Sigmoid colon (tissue), 7 donors: ENCODE data around the gene FCMR. TPM values are rescaled to one million over a fixed set of nuclear protein-coding genes. Genes with fewer than 3 reads are reported as not detected.

Experiments used
- DNase-seq: peaks from one replicate; pipeline ENCODE4 v3.0.0-alpha.2; 2019
- H3K27ac ChIP-seq, 4 donors: fragments of 200-600 bp; sonication (generic); one replicate each; pipeline ENCODE4 v1.5.1; 2016 to 2019; ENCODE audit warnings: mild to moderate bottlenecking in 1 of 4
- H3K27me3 ChIP-seq, 3 donors: fragments of 200-600 bp; sonication (generic); one replicate each; pipeline ENCODE4 v1.5.1; 2019; ENCODE audit warnings: mild to moderate bottlenecking in 1 of 3
- H3K36me3 ChIP-seq, 4 donors: fragments of 200-600 bp; sonication (generic); one replicate each; pipeline ENCODE4 v1.5.1; 2016 to 2019
- H3K4me1 ChIP-seq, 4 donors: fragments of 200-600 bp; sonication (generic); one replicate each; pipeline ENCODE4 v1.5.1; 2017 to 2019
- H3K4me3 ChIP-seq, 4 donors: fragments of 200-600 bp; sonication (generic); one replicate each; pipeline ENCODE4 v1.5.1; 2017 to 2019; ENCODE audit warnings: mild to moderate bottlenecking in 2 of 4, moderate library complexity in 1 of 4
- H3K9me3 ChIP-seq, 4 donors: fragments of 200-600 bp in 3 of 4; sonication (generic) in 3 of 4; one replicate each; pipeline versions ENCODE4 v1.5.1 to v1.6.1; 2013 to 2019
- EP300 ChIP-seq, 4 donors: sonication (generic); formaldehyde crosslinking; IDR thresholded peaks; one replicate each; pipeline ENCODE4 v1.6.1; 2017; ENCODE audit warnings: antibody characterized with exemption in 4 of 4
- POLR2A ChIP-seq, 2 donors: fragments of 450-650 bp; IDR thresholded peaks; one replicate each; pipeline ENCODE4 v1.6.1; 2016; ENCODE audit warnings: antibody characterized with exemption in 2 of 2, mild to moderate bottlenecking in 2 of 2, moderate library complexity in 2 of 2
- POLR2AphosphoS5 ChIP-seq, 4 donors: sonication (generic); formaldehyde crosslinking; IDR thresholded peaks; one replicate each; pipeline ENCODE4 v1.6.1; 2017; ENCODE audit warnings: antibody characterized with exemption in 4 of 4
- WGBS, 2 donors: extraction: QIAGEN DNeasy Blood & Tissue Kit; methylation state at CpG; one replicate each; pipeline ENCODE4 v1.1.7; 2013; 5-methylcytosine and 5-hydroxymethylcytosine counted together
- intact Hi-C: fragments of 100-400 bp; cut with DNase I; formaldehyde crosslinking; loops from one replicate; pipeline ENCODE4 v1.15.1; 2023
- polyA plus RNA-seq, 3 donors: library from polyadenylated mRNA; stranded (reverse); fragments of 200-250 nt; gene quantifications; one replicate each; pipeline ENCODE4 v1.2.3, GENCODE V29; 2013
- total RNA-seq, 4 donors: library from RNA; depleted of rRNA; stranded (reverse); fragments of >200 nt; gene quantifications; one replicate each; pipeline ENCODE4 v1.1.0, GENCODE V29; 2016
- TF ChIP-seq, protein P1 (sequence below), 4 experiments: fragments of 450-650 bp in 3 of 4; fragments of 200-600 bp in 1 of 4; IDR thresholded peaks; one replicate each; pipeline ENCODE4 v1.5.1; 2016 to 2019; ENCODE audit warnings: antibody characterized with exemption in 4 of 4, mild to moderate bottlenecking in 3 of 4, moderate library complexity in 2 of 4
- donor health status: healthy with polysubstance abuse.
- donor health status: Bipolar disorder and iron deficiency.
- donor health status: healthy.

FCMR gene
- total and polyA plus RNA-seq, 7 donors, result 0.49 to 111 (median 1.6) TPM; not detected in 1

DNA sequence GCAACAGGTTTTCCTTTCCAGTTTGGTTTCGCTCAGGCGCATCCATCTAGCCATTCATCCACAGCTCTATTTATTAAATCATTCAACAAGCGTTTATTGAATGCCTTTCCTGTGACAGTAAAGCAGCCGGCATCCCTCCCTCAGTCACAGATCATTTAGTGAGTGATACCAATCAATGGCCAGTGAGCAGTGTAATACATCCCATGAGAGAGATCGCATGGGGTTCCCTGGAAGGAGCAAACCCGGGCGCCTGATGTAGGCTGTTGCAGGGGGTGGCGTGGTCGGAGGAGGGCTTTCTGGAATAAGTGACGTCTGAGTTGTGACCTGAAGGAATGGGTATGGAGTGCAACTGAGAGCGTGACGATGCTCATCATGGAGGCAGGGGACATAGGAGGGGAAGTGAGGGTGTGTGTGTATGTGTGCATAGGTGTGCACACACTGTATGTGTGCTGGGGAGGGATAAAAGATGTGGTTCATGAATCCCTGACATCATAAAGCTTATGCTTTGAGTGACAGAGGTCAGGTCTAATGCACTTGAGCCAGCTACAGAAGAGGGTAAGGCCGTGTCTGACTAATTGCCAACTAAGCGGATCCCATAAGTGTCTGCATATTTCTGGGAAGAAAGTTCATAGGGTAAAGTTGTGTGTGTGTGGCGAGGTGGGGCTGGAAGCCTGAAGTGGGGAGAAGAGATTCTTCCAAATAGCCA lies 6.6 kb downstream of the FCMR start:
- H3K4me1 ChIP-seq, result peaks cover 0 to 5% (median 2%) of the 10 kb centered on the region in 4 donors
- H3K27me3 ChIP-seq, result peaks cover 0 to 5% (median 4%) of the 10 kb centered on the region in 3 donors
- no peak for DNase-seq
- no peaks in the 10 kb centered on the region for H3K36me3 ChIP-seq
- intact Hi-C loops, result loop anchor here (10.0 kb wide), 1 partner anchor 420 kb away; no protein-coding TSS in a partner anchor
- 86 to 91% methylated on average over 15 of the region's 15 CpGs for WGBS, 2 donors
- TF ChIP-seq EP300 (IDR thresholded peaks at IDR 0.05) (no peak), POLR2AphosphoS5 (IDR thresholded peaks at IDR 0.05) (no peak), POLR2A (IDR thresholded peaks at IDR 0.05) (no peak)
- TF ChIP-seq, protein P1, sequence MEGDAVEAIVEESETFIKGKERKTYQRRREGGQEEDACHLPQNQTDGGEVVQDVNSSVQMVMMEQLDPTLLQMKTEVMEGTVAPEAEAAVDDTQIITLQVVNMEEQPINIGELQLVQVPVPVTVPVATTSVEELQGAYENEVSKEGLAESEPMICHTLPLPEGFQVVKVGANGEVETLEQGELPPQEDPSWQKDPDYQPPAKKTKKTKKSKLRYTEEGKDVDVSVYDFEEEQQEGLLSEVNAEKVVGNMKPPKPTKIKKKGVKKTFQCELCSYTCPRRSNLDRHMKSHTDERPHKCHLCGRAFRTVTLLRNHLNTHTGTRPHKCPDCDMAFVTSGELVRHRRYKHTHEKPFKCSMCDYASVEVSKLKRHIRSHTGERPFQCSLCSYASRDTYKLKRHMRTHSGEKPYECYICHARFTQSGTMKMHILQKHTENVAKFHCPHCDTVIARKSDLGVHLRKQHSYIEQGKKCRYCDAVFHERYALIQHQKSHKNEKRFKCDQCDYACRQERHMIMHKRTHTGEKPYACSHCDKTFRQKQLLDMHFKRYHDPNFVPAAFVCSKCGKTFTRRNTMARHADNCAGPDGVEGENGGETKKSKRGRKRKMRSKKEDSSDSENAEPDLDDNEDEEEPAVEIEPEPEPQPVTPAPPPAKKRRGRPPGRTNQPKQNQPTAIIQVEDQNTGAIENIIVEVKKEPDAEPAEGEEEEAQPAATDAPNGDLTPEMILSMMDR (IDR thresholded peaks at IDR 0.05), result no peak
- H3K9me3 ChIP-seq, result no peaks in the 10 kb centered on the region
- no peak overlapping the region for H3K27ac ChIP-seq
- H3K4me3 ChIP-seq, result no peak overlapping the region

DNA sequence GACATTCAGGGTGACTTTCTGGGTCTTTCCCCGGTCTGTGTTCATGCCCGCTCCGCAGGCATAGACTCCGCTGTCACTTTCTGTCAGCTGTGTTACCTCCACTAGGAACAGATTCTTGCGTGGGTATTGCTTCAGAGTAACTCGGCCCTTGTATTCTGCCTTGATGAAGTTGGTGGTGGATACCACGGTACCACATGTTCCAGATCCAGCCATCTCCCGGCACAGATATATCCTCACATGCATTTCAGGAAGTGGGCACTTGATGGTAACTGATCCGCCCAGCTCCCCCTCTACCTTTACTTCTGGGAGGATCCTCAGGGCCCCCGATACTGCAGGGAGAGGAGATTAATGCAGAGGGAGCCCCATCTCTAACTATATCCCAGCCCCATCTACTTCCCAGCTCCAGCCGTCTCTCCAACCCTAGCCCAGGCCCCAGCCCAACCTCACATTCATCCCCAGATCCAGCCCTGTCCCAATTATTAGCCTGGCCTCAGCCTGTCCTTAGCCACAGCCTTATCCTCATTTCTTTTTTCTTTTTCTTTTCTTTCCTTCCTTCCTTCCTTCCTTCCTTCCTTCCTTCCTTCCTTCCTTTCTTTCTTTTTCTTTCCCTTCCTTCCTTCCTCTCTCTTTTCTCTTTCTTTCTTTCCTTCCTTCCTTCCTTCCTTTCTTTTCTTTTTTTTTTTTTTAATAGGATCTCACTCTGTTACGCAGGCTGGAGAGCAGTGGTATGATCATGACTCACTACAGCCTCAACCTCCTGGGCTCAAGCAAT lies 7.8 kb downstream of the FCMR start:
- TF ChIP-seq POLR2AphosphoS5 (IDR thresholded peaks at IDR 0.05) (no peak), EP300 (IDR thresholded peaks at IDR 0.05) (no peak), POLR2A (IDR thresholded peaks at IDR 0.05) (no peak)
- TF ChIP-seq, protein P1 (IDR thresholded peaks at IDR 0.05), result no peak
- no peaks in the 10 kb centered on the region for H3K36me3 ChIP-seq
- H3K27ac ChIP-seq, result no peak overlapping the region
- WGBS, 2 donors, result 84 to 90% methylated on average over 12 of the region's 12 CpGs
- intact Hi-C loops, result loop anchor here (1.0 to 10.0 kb wide), 3 partner anchors 187 to 419 kb away; no protein-coding TSS in a partner anchor
- H3K9me3 ChIP-seq, result no peaks in the 10 kb centered on the region
- H3K27me3 ChIP-seq, result peaks cover 0 to 18% (median 14%) of the 10 kb centered on the region in 3 donors
- no peak overlapping the region for H3K4me3 ChIP-seq
- DNase-seq, result no peak
- H3K4me1 ChIP-seq, result peaks cover 0 to 18% (median 13%) of the 10 kb centered on the region in 4 donors

DNA sequence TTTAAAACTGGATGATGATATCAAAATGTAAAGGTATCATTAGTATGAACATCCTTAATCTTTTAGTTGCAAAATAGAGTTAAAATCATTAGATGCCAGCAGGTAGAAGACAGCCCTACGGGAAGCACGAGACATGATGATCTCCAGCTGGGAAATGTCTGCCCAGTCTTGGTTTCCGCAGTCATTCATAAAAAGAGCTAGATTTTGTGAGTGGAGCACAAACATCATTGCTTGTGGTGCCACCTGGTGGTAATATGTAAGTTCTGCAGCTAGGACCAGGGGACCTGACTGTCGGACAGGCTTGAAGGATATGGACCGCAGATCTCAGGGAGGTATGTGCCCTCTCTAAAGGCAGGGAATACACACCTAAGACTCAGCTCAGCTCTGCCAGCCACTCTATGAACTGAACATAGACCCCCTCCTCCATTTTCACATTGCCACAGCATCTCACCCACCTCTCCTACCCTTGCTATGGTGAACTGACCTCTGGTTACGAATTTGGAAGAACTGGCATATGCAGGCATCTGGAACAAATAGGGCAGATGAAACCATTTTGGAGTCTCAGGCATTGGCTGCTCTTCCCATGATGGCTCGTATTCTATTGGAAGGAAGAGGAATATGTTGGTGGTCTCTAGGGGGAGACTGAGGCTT lies 9.2 kb downstream of the FCMR start:
- no peaks in the 10 kb centered on the region for H3K36me3 ChIP-seq
- TF ChIP-seq POLR2AphosphoS5 (IDR thresholded peaks at IDR 0.05) (peak in 2 of 4 donors; percentile 62 to 71), EP300 (IDR thresholded peaks at IDR 0.05) (no peak), POLR2A (IDR thresholded peaks at IDR 0.05) (no peak)
- TF ChIP-seq, protein P1 (IDR thresholded peaks at IDR 0.05), result peak; percentile 54 to 86 (median 82)
- H3K27me3 ChIP-seq, result peaks cover 0 to 21% (median 14%) of the 10 kb centered on the region in 3 donors
- H3K4me3 ChIP-seq, result no peak overlapping the region
- intact Hi-C loops, result loop anchor here (1.0 to 10.0 kb wide), 3 partner anchors 185 to 418 kb away; no protein-coding TSS in a partner anchor
- WGBS, 2 donors, result 24 to 29% methylated on average over 7 of the region's 7 CpGs
- no peak overlapping the region for H3K27ac ChIP-seq
- peak; percentile 87 for DNase-seq
- no peaks in the 10 kb centered on the region for H3K9me3 ChIP-seq
- H3K4me1 ChIP-seq, result peaks cover 0 to 21% (median 15%) of the 10 kb centered on the region in 4 donors

DNA sequence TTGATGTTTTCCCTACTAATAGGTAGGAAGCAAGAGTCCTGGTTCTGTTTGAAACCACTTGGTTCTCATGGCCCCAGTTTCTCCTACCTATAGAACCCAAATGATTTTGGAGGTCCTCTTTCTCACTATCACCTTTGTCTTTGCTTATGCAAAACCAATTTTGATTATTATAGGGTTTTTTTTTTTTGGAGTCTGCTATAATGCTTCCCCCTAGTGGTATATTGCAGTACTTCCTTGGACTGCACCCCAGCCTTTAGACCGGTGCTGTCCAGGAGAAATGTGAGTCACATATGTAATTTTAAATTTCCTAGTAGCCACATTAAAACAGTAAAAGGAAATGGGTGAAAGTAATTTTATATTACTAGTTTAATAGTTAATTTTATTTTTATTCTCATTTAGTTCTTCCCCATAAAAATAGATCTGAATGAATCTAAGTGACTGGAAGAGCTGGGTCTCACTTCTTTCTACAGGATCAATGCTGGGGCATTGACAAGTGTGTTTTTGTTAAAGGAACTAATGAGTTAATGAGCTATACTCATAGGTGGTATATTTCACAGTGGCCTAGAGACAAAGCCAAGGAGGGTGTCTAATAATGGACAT lies 10.6 kb downstream of the FCMR start:
- Histone ChIP-seq H3K27me3 (peaks cover 0 to 21% (median 14%) of the 10 kb centered on the region in 3 donors), H3K4me3 (no peak overlapping the region), H3K9me3 (no peaks in the 10 kb centered on the region), H3K27ac (no peak overlapping the region), H3K36me3 (no peaks in the 10 kb centered on the region), H3K4me1 (peaks cover 0 to 21% (median 15%) of the 10 kb centered on the region in 4 donors)
- WGBS, 2 donors, result 2 to 7% methylated on average over 1 of the region's 1 CpG
- DNase-seq, result no peak
- no peak for TF ChIP-seq EP300 (IDR thresholded peaks at IDR 0.05)
- TF ChIP-seq, protein P1 (IDR thresholded peaks at IDR 0.05), result peak; percentile 23 to 84 (median 60)
- intact Hi-C loops, result loop anchor here (5.0 to 10.0 kb wide), 2 partner anchors 184 to 416 kb away; no protein-coding TSS in a partner anchor
